ENCODE data around the gene SPATA1. TPM values are rescaled to one million over a fixed set of nuclear protein-coding genes. Genes with fewer than 3 reads are reported as not detected.

The SPATA1 gene
- total and polyA plus RNA-seq, 9 of the 15 experiments (the other 6 are each of a cell fraction or from before 2014, with no cell fraction given), result 0.79 to 2.9 (median 1.5) TPM

DNA sequence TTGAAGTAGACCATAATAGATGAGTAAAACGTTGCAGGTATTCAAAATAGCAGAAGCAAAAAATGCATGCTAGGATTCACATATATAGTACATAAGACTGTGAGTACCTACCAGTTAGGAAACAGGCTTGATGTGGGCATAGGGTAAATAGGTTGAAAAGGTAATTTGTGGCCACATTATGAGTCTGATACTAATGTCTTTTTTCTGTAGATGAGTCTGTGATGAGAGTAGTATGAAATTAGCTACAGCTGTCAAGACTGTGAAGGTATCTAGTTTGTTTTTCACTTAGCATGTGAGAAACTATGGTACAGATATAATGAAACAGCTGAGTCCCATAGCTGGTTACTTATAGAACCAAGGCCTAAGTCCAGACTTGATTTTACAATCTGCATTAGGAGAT lies 12.4 kb upstream of the SPATA1 start:
- Histone ChIP-seq H3K27ac (ENCODE audit: extremely low read depth, low read depth, low read length) (no peak overlapping the region), H3K36me3 (ENCODE audit: control insufficient read depth, insufficient read depth, low read length) (peaks cover 99% of the 10 kb centered on the region), H3K79me2 (ENCODE audit: control insufficient read depth, insufficient read depth, low read length) (peaks cover 4% of the 10 kb centered on the region; the same call in 1 of the 3 replicates), H3K4me2 (ENCODE audit: insufficient read depth, low read length) (no peak overlapping the region), H2AFZ (ENCODE audit: low read depth, low read length) (no peak overlapping the region), H4K20me1 (replicated peaks; ENCODE audit: control insufficient read depth, insufficient read depth, low read length) (no peaks in the 10 kb centered on the region), H3K9me1 (ENCODE audit: control insufficient read depth, insufficient read depth, low read length) (no peaks in the 10 kb centered on the region), H3K4me3 (no peak overlapping the region), H3K4me1 (replicated peaks in 1 of 2; ENCODE audit: control insufficient read depth in 2 of 2, insufficient read depth in 2 of 2, low read length in 2 of 2) (no peaks in the 10 kb centered on the region), H3K9ac (ENCODE audit: insufficient read depth in 1 of 2, low read depth in 2 of 2, low read length in 2 of 2) (no peak overlapping the region), H3K9me3 (replicated peaks; ENCODE audit: control insufficient read depth, insufficient read depth, low read depth, low read length) (no peaks in the 10 kb centered on the region), H3K27me3 (ENCODE audit: control insufficient read depth in 2 of 2, insufficient read depth in 2 of 2, low read length in 2 of 2) (no peaks in the 10 kb centered on the region)
- CTCF ChIA-PET (ENCODE audit: low intra/inter-chr PET ratio), result no interaction called here
- DNase-seq (ENCODE audit: extremely low read depth in 1 of 4, low spot score in 3 of 4) (no peak), FAIRE-seq (no peak), ATAC-seq (no peak)
- POLR2A ChIA-PET, result interaction anchor here (2.5 kb wide), 1 partner anchor 13 kb away, joined by 9 read pairs; no protein-coding TSS in a partner anchor
- in situ Hi-C loops (cut with MboI) (no loop called here), intact Hi-C loops (cut with micrococcal nuclease) (no loop called here)
- no TSS peak for BruUV-seq (replicated peaks)
- 13% methylated on average over 1 of the region's 1 CpG for WGBS (ENCODE audit: insufficient coverage, low coverage, missing lambda C conversion rate)
- TF ChIP-seq TRIM28 (IDR thresholded peaks at IDR 0.05), result no peak
- no peak for TF ChIP-seq KHSRP (IDR thresholded peaks at IDR 0.05)
- no peak for TF ChIP-seq TBP (optimal IDR thresholded peaks at IDR 0.05; ENCODE audit: low read depth, low read length)
- TF ChIP-seq, protein P1, sequence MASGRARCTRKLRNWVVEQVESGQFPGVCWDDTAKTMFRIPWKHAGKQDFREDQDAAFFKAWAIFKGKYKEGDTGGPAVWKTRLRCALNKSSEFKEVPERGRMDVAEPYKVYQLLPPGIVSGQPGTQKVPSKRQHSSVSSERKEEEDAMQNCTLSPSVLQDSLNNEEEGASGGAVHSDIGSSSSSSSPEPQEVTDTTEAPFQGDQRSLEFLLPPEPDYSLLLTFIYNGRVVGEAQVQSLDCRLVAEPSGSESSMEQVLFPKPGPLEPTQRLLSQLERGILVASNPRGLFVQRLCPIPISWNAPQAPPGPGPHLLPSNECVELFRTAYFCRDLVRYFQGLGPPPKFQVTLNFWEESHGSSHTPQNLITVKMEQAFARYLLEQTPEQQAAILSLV (tag; IDR thresholded peaks at IDR 0.05), result no peak
- TF ChIP-seq, protein P2, sequence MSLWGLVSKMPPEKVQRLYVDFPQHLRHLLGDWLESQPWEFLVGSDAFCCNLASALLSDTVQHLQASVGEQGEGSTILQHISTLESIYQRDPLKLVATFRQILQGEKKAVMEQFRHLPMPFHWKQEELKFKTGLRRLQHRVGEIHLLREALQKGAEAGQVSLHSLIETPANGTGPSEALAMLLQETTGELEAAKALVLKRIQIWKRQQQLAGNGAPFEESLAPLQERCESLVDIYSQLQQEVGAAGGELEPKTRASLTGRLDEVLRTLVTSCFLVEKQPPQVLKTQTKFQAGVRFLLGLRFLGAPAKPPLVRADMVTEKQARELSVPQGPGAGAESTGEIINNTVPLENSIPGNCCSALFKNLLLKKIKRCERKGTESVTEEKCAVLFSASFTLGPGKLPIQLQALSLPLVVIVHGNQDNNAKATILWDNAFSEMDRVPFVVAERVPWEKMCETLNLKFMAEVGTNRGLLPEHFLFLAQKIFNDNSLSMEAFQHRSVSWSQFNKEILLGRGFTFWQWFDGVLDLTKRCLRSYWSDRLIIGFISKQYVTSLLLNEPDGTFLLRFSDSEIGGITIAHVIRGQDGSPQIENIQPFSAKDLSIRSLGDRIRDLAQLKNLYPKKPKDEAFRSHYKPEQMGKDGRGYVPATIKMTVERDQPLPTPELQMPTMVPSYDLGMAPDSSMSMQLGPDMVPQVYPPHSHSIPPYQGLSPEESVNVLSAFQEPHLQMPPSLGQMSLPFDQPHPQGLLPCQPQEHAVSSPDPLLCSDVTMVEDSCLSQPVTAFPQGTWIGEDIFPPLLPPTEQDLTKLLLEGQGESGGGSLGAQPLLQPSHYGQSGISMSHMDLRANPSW (CRISPR knock-in tag; IDR thresholded peaks at IDR 0.05), result no peak
- TF ChIP-seq, protein P3, sequence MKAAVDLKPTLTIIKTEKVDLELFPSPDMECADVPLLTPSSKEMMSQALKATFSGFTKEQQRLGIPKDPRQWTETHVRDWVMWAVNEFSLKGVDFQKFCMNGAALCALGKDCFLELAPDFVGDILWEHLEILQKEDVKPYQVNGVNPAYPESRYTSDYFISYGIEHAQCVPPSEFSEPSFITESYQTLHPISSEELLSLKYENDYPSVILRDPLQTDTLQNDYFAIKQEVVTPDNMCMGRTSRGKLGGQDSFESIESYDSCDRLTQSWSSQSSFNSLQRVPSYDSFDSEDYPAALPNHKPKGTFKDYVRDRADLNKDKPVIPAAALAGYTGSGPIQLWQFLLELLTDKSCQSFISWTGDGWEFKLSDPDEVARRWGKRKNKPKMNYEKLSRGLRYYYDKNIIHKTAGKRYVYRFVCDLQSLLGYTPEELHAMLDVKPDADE (conservative IDR thresholded peaks at IDR 0.05; ENCODE audit: control insufficient read depth, low read depth, low read length), result no peak
- TF ChIP-seq, protein P4, sequence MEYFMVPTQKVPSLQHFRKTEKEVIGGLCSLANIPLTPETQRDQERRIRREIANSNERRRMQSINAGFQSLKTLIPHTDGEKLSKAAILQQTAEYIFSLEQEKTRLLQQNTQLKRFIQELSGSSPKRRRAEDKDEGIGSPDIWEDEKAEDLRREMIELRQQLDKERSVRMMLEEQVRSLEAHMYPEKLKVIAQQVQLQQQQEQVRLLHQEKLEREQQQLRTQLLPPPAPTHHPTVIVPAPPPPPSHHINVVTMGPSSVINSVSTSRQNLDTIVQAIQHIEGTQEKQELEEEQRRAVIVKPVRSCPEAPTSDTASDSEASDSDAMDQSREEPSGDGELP (CRISPR knock-in tag; IDR thresholded peaks at IDR 0.05; ENCODE audit: borderline replicate concordance), result no peak
- TF ChIP-seq, protein P5, sequence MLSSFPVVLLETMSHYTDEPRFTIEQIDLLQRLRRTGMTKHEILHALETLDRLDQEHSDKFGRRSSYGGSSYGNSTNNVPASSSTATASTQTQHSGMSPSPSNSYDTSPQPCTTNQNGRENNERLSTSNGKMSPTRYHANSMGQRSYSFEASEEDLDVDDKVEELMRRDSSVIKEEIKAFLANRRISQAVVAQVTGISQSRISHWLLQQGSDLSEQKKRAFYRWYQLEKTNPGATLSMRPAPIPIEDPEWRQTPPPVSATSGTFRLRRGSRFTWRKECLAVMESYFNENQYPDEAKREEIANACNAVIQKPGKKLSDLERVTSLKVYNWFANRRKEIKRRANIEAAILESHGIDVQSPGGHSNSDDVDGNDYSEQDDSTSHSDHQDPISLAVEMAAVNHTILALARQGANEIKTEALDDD (IDR thresholded peaks at IDR 0.05), result no peak
- TF ChIP-seq, protein P6, sequence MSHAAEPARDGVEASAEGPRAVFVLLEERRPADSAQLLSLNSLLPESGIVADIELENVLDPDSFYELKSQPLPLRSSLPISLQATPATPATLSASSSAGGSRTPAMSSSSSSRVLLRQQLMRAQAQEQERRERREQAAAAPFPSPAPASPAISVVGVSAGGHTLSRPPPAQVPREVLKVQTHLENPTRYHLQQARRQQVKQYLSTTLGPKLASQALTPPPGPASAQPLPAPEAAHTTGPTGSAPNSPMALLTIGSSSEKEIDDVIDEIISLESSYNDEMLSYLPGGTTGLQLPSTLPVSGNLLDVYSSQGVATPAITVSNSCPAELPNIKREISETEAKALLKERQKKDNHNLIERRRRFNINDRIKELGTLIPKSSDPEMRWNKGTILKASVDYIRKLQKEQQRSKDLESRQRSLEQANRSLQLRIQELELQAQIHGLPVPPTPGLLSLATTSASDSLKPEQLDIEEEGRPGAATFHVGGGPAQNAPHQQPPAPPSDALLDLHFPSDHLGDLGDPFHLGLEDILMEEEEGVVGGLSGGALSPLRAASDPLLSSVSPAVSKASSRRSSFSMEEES (CRISPR knock-in tag; IDR thresholded peaks at IDR 0.05), result no peak
- TF ChIP-seq, protein P7, sequence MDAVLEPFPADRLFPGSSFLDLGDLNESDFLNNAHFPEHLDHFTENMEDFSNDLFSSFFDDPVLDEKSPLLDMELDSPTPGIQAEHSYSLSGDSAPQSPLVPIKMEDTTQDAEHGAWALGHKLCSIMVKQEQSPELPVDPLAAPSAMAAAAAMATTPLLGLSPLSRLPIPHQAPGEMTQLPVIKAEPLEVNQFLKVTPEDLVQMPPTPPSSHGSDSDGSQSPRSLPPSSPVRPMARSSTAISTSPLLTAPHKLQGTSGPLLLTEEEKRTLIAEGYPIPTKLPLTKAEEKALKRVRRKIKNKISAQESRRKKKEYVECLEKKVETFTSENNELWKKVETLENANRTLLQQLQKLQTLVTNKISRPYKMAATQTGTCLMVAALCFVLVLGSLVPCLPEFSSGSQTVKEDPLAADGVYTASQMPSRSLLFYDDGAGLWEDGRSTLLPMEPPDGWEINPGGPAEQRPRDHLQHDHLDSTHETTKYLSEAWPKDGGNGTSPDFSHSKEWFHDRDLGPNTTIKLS (IDR thresholded peaks at IDR 0.05; ENCODE audit: borderline replicate concordance, low read depth), result no peak
- TF ChIP-seq RBBP5 (IDR thresholded peaks at IDR 0.05; ENCODE audit: borderline replicate concordance, insufficient read depth, low read length, poor library complexity, severe bottlenecking), result no peak
- no peak for TF ChIP-seq SRSF7 (optimal IDR thresholded peaks at IDR 0.05; ENCODE audit: low read depth, low read length)
